NCI-H2029 treated with DMSO at 0.1 percent for 48 hours (cell line): ENCODE measurements around the gene GALNS.
A peak's percentile ranks its signal among the peaks of the same experiment; 100 is the strongest.
"Not testable (repeated sequence)": the region's sequence is repeated elsewhere in the genome, so short reads cannot be mapped to it uniquely, and the experiment has no call there.

Experiments used
- DNase-seq: peaks from one replicate; lab custom pipeline; 2025; lab: John Stamatoyannopoulos, UW

Gene GALNS

DNA sequence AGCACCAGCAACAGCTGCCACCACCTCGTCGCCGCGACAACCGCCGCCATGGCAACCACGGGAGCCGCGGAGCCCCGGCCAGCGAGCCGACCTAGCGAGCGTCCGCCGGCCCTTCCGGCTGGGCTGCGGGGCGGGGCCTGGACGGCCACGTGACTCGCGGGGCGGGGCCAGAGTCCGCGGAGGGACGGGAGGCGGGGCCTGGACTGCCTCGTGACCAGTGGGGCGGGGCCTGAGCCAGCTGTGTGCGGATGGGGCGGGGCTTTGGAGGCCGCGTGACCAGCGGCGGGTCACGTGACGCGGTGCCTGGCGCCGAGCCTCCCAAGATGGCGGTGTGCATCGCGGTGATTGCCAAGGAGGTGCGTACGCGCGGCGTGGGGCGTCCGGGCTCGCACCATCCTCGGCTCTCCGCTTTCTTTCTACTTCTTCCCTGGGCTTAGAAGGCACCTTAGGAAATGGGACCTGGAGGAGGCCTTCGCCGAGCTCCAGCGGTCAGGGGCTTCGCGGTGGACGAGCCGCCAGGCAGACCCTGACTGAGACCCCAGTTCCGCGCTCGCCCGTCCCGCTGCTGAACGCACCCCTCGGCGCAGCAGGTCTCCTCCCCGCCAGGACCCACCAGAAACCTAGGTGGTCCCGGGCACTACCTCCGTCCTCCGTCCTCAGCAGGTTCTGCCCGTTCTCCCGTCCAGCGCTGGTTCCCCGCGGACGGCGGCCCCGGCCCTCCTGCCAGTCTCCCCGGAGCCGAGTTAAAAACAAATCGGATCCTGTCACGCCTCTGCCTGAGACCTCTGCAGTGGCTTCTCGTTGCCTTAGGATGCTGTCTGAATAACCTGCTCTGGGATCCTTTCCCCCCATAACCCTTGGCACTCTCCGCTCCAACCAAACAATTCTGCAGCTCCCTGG, at the start of gene GALNS, which contains the start of gene TRAPPC2L:
Gene GALNS, minus strand, starts transcription at position 120 of the 900 bp plus-strand sequence. Its CDS starts 70 bp downstream, at position 50.
Gene TRAPPC2L, plus strand, starts transcription at position 300 of the 900 bp plus-strand sequence. Its CDS starts 24 bp downstream, at position 324.
- peak; percentile 29 for DNase-seq

DNA sequence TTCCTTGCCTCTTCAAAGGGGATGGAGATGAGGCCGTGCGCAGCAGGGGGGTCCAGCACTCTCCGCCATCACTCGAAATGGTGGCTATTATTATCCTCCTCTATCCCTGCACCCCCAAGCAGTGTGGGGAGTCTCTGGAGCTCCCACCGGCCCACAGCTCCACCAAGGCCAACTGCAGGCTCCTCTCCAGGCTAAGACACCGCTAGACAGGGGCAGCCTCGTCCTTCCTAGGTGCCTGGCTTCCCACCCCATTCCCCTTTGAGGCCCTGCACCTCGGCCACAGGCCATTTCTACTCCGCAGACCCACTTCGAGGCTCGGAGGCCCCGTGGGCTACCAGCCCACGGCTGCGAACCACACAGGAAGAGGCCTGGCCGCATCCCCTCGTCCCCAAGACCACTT, 49.3 kb upstream of the GALNS start:
- DNase-seq: no peak

DNA sequence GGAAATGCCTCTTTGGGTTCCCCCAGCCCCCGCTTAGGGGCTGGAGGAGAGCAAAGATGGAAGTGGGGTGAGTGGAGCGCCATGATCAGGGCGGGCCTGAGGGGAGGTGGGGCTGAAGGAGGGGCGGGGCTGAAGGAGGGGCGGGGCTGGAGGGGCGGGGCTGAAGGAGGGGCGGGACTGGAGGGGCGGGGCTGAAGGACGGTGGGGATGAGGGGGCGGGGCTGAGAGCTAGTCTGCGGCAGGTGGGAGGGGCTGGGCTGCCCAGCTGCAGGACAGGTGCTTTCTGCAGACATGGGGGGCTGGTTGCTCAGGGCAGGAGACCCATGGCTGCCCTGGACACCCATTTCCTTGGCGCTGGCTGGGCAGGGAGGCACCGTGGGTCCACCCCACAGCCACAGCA, 48.8 kb upstream of the GALNS start:
- no peak for DNase-seq

DNA sequence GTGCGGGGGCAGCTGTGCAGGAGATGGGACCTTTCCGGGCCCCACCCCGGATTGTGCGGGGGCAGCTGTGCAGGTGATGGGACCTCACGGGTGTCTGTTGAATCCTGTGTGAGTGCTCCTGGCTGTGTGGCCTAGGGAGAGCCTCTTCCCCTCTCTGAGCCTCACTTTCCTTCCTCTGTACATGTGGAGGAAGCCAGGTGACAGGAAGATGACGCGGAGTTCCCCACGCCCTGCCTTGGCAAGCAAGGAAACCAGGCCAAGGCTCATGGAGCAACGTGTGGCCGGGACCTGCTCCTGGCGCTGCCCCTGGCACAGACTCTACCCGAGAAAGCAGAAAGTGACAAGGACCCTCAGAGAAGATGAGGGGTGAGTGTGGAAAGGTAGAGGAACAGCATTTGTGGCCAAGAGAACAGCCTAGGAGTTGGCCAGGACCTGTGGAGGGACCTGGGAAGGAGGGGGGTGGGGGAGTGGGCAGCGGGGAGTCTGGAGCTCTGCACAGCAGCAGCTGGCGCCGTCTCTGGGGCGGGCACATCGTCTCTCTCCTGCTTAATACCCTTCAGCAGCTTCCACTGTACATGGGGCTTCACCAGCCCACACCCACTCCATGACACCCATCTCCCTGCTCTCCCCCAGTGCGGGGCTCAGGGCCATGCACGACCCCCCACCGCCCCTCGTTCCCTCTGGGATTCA, 48.1 kb upstream of the GALNS start:
- no peak for DNase-seq

DNA sequence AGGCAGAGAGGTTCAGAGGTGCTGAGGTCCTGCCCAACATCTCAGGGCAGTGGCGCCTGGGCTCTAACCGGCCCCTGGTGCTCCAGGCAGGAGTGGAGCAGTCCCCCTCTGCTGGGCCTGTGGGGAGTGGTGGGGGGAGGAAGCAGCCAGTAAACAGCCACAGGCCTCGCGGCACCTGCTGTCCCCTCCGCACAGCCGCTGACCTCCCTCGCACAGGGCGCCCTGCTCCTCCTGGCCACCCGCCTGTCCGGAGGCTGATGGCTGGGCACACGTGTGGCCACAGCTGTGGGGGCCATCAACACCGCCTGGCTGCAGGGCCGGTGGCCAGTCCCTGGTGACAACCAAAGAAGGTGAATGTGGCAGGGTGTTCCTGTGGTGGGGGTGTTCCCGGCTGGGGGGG, 46.5 kb upstream of the GALNS start:
- DNase-seq: no peak

- no peak for DNase-seq
Observed at GRCh38 chr16:88902744-88903143, 46.0 kb upstream of the GALNS start.

DNA sequence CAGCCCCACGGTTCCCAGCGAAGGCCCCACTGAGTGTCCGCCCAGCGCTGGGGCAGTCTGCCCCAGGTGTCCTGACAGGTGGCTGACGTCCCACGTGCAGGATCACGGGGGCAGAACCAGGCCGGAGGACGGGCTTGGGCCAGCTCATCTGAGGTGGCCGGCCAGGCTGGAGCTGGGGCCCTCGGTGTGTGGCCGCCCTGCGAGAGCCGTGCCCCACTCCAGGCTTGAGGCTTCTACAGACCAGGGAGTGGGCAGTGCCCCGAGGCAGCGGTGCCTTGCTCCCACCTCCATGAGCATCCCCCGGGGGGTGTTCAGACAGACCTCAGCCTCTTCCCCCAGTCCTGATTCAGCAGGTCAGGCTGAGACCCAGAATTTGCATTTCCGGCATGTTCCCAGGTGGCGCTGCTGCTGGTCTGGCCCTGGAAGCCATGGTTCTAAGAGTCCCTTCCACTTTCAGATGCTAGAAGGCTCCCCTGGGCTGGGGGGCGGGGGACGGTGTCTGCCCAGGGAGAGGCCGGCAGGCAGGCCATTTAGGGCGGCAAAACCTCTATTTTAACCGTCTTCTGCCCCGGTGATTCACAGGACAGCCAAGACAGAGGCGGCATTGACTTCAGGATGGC, 45.1 kb upstream of the GALNS start:
- DNase-seq: no peak

- no peak for DNase-seq
Observed at GRCh38 chr16:88900662-88901052, 43.9 kb upstream of the GALNS start.

GRCh38 chr16:88899901-88900661, 43.3 kb upstream of the GALNS start:
- DNase-seq: no peak

DNA sequence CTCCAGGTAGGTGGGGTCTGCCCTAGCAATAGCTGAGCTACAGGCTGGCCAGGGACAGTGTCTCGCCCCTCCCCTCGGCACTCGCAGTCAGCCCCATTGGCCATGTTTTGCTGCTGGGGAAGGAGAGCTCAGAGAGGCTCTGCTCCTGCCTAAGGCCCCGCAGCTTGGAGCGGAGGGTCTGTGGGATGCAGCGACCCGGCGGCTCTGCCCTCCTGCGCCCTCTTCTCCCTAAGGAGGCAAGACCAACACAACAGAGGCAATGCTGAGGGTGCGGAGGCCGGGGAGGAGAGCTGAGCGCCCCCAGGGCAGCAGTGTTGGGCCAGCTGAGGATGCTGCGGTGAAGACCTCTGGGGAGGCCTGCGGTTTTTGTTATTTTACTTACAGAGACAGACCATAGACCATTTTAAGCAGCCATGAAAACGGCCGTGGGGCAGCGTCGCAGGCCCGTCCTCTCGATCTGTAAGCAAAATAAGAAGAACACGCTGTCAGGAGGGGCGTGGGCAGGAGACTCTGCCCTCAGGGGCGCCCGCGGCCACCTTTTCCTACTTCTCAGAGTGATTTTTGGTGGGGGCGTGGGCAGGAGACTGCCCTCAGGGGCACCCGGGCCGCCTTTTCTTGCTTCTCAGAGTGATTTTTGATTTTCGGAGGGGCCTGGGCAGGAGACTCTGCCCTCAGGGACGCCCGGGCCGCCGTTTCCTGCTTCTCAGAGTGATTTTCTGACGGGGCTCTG, 41.1 kb upstream of the GALNS start:
- no peak for DNase-seq

DNA sequence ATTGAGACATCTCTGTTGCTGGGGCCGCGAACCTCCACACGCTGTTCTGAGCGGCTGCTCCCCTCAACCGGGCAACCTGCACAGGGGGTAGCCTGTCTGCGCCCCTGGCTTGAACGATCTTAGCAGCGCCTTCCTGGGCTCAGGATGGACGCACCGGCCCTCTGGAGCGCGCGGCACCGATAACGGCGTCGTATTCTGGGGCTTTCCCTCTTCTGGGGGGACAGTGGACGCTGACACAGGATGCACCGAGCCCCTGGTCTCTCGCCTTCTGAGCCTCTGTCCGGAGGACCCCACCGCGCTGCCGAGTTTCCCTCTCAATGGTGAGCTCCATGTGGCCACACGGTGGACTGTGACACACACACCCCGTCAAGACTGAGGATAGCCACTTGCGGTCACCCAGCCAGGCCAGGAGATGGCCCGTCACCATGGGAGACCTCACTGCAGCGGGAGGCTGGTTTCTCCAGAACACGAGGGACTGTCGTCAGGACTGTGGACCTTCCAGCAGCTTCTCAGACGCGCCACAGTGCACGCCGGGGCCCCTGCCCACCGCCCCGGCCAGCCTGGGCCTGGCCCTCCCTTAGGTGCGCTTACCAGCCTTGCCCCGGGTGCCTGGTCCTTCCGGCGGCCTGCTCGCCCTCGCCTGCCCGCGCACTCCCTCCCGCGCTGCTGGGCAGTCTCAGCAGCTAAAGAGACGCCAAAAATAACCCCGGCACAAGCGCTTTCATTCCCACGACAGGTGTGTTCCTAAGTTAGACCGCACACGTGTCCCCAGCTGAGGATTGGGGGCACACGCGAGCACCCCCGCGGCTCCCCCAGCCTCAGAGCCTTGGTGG, 39.7 kb upstream of the GALNS start:
- no peak for DNase-seq

- no peak for DNase-seq
Observed at GRCh38 chr16:88895335-88895734, 38.6 kb upstream of the GALNS start.

DNA sequence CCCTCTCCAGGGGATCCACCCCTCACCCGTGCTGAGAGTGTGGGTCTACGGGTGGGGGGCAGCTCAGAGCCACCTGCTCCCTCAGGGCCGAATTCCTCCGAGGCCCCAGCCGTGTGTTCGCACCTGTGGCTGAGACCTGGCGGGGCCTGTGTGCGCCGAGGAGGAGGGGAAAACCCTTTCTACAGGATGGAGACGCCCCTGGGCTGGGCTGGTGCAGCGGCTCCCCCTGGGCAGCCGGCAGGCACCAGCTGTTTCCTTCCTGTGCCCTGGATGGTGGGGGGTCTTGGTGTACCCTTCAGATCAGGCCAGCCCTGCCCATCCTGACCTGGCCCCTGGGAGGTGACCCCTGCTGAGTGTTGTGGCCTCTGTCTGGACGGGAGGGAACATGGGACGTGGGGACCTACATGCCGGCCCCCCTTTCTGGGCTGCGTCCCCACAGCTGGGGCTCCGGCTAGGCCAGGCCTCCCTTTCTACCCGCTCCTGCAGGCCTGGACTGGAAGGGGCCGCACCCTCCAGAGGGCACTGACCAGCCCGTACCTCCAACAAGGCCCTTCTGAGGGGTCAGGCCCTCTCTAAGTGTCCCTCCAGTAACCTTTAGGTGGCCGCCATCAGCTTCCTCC, 38.0 kb upstream of the GALNS start:
- DNase-seq: no peak

GRCh38 chr16:88894266-88894665, 37.5 kb upstream of the GALNS start:
- not testable (repeated sequence) for DNase-seq

DNA sequence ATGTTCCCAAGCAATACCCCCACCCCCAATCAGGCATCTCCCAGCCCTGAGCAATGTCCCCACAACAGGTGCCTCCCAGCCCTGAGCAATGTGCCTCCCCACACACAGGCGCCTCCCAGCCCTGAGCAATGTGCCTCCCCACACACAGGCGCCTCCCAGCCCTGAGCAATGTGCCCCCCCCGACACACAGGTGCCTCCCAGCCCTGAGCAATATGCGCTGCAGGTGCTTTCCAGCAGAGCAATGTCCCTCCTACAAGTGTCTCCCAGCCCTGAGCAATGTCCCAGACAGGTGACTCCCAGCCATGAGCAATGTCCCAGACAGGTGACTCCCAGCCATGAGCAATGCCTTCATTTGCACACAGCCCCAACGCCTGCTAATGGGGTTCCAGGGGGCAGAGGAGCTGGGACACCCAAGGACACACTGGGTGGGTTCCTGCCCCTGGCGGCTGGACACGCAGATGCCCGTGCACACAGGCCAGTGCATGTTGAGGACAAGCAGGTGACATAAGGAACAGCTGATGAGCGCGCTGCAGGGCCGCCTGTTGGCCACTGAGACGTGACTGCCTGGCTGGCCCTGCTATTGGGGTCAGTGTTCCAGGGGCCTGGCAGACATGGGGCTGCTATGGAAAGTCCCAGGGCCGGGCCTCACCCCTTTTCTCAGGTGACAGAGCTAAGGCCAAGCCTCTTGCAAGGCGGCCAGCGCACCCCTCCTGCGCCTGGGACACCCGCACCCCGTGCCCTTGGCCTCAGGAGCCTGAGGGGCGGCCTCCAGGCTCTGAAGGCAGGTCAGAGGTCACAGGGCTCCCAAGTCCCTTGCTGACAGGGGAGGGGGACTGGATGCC, 36.6 kb upstream of the GALNS start:
- no peak for DNase-seq

DNA sequence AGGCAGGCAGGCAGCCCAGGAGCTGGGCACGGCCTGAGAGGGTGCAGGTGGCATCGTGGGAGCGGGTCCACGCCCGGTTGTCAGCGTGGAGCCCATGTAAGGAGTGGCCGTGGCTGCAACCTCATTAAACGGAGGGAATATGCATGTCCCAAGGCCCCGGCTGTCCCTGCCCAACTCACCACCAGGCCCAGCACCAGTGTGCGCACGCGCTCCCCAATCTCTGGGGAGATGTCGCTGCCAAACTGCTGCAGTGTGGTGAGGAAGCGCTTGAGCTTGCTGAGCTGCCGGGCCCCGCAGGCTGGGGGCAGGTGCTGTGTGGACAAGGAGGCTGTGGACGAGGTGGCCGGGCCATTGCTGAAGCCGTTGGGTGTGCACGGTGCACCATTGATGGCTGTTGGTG, 35.3 kb upstream of the GALNS start:
- DNase-seq: no peak

- no peak for DNase-seq
Observed at GRCh38 chr16:88891083-88891482, 34.3 kb upstream of the GALNS start.

DNA sequence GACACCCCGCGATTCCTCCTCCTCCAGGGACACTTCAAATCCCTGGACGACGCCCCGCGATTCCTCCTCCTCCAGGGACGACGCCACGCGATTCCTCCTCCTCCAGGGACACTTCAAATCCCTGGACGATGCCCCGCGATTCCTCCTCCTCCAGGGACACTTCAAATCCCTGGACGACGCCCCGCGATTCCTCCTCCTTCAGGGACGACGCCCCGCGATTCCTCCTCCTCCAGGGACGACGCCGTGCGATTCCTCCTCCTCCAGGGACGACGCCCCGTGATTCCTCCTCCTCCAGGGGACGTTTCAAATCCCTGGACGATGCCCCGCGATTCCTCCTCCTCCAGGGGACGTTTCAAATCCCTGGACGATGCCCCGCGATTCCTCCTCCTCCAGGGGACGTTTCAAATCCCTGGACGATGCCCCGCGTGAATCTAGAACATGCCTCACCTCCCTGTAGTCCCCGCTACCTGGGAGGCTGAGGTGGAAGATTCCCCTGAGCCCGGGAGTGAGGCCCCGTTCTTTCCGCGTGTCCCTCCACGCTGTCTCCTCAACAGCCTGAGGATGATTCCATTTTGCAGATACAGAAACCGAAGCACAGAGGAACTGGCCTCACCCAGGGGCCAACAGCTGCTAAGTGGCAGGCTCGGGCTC, 33.1 kb upstream of the GALNS start:
- not testable (repeated sequence) for DNase-seq
